Activated CD4-positive, CD25-positive, alpha-beta regulatory T cell treated with anti-CD3 and anti-CD28 coated beads, Interleukin-2, amount 50 U/mL, for 24 hours (primary cell): Measurements from ENCODE around the gene RABGAP1.

Experiments
- ATAC-seq, 2 donors: fragments of 150-1000 bp; cut with Tn5 transposase; one replicate each; pipeline ENCODE4 v1.10.0; 2021; ENCODE audit warnings: mild to moderate bottlenecking in 1 of 2, moderate library complexity in 1 of 2

RABGAP1 gene

GRCh38 chr9:123087359-123087888 lies 146.6 kb downstream of the RABGAP1 start:
- ATAC-seq, result no peak

- ATAC-seq, result no peak
Measured at GRCh38 chr9:123089040-123089439, 148.2 kb downstream of the RABGAP1 start.

- ATAC-seq, result no peak
Measured at GRCh38 chr9:123089790-123090189, 149.0 kb downstream of the RABGAP1 start.

- no peak for ATAC-seq
Measured at GRCh38 chr9:123090198-123090896, 149.5 kb downstream of the RABGAP1 start.

- no peak for ATAC-seq
Measured at GRCh38 chr9:123090956-123091355, 150.1 kb downstream of the RABGAP1 start.

- no peak for ATAC-seq
Measured at GRCh38 chr9:123091459-123091858, 150.6 kb downstream of the RABGAP1 start.

GRCh38 chr9:123093141-123093540 lies 152.3 kb downstream of the RABGAP1 start:
- ATAC-seq, result no peak

GRCh38 chr9:123096987-123097386 lies 156.2 kb downstream of the RABGAP1 start:
- no peak for ATAC-seq

GRCh38 chr9:123097430-123098095 lies 156.7 kb downstream of the RABGAP1 start:
- no peak for ATAC-seq

GRCh38 chr9:123098096-123098459 lies 157.3 kb downstream of the RABGAP1 start:
- no peak for ATAC-seq

- ATAC-seq, result no peak
Measured at GRCh38 chr9:123099042-123099441, 158.2 kb downstream of the RABGAP1 start.

- ATAC-seq, result no peak
Measured at GRCh38 chr9:123099548-123099947, 158.7 kb downstream of the RABGAP1 start.

GRCh38 chr9:123102375-123103113 lies 161.7 kb downstream of the RABGAP1 start:
- no peak for ATAC-seq

GRCh38 chr9:123104807-123105206 lies 164.0 kb downstream of the RABGAP1 start:
- no peak for ATAC-seq

GRCh38 chr9:123105490-123105889 lies 164.7 kb downstream of the RABGAP1 start:
- ATAC-seq, result no peak

- no peak for ATAC-seq
Measured at GRCh38 chr9:123107639-123108285, 166.9 kb downstream of the RABGAP1 start.

- no peak for ATAC-seq
Measured at GRCh38 chr9:123108976-123109375, 168.2 kb downstream of the RABGAP1 start.

- no peak for ATAC-seq
Measured at GRCh38 chr9:123109540-123110279, 168.9 kb downstream of the RABGAP1 start.

GRCh38 chr9:123111427-123112014 lies 170.7 kb downstream of the RABGAP1 start:
- no peak for ATAC-seq

GRCh38 chr9:123112015-123112975 lies 171.5 kb downstream of the RABGAP1 start:
- peak; percentile 30 to 38 for ATAC-seq

- ATAC-seq, result no peak
Measured at GRCh38 chr9:123113185-123113584, 172.4 kb downstream of the RABGAP1 start.
